Measurements from ENCODE around the gene GRIK2.
A peak's percentile ranks its signal among the peaks of the same experiment; 100 is the strongest.
"Not testable (repeated sequence)": the region's sequence is repeated elsewhere in the genome, so short reads cannot be mapped to it uniquely, and the experiment has no call there.

The GRIK2 gene

GRCh38 chr6:101393251-101393828 is at the start of gene GRIK2:
Gene GRIK2 (plus strand): TSS chr6:101393708.
- DNase-seq (ENCODE audit: low spot score) = no peak

- DNase-seq (ENCODE audit: low spot score) = no peak
Measured at GRCh38 chr6:101344885-101345284, 48.6 kb upstream of the GRIK2 start.

DNA sequence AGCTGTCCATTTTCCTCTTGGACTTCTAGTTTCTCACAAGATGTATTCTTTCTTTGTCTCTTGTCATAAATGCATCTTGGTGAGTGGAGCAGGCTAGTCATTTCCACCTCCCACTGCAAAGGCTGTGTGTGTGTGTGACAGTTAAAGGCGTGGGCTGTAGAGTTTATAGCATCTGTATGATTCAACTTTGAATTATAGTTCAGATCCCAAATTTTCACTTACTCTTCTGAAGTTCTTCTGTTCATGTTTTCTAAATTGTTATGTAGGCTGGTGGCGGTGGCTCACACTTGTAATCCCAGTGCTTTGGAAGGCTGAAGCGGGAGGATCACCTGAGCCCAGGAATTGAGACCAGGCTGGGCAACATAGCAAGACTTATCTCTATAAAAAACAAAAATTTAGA is 44.7 kb upstream of the GRIK2 start:
- DNase-seq (ENCODE audit: low spot score) = no peak

- DNase-seq (ENCODE audit: low spot score) = not testable (repeated sequence)
Measured at GRCh38 chr6:101350631-101351030, 42.9 kb upstream of the GRIK2 start.

- no peak for DNase-seq (ENCODE audit: low spot score)
Measured at GRCh38 chr6:101351173-101351572, 42.3 kb upstream of the GRIK2 start.

- DNase-seq (ENCODE audit: low spot score) = no peak
Measured at GRCh38 chr6:101352316-101352715, 41.2 kb upstream of the GRIK2 start.

GRCh38 chr6:101365181-101365580 is 28.3 kb upstream of the GRIK2 start:
- no peak for DNase-seq (ENCODE audit: low spot score)

- DNase-seq (ENCODE audit: low spot score) = no peak
Measured at GRCh38 chr6:101379926-101380325, 13.6 kb upstream of the GRIK2 start.

DNA sequence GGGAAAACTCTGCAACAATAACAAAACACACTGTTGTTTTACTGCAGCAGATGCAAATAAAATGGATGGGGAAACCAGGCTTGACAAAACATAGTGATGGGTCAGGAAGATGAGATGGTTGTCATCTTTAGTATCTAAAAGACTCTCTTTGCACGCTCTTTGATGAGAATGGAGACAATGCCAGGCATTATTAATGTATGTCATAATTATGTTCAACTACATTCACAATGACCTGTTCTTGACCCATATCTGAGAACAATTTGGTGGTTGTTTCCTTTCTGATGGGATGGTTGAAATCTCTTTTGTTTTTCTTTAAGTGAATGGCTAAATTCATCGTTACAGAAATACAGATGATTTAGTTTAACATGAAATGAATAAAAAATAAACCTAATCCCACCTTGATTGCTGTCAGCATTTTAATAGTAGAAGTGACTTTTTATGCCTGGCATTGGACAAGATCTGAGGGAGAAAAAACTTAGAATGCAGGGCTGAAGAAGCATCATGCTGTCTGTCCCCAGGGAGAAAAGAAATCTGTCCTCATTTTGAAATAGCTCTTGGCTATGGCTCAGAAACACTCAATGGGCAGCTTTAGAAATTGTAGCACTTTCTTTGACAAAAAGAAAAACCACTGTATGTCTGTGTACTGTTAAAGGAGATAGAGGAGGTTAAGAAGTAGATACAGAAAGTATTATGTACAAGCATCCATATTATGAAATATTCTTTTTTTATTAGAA is 12.4 kb upstream of the GRIK2 start:
- no peak for DNase-seq (ENCODE audit: low spot score)

DNA sequence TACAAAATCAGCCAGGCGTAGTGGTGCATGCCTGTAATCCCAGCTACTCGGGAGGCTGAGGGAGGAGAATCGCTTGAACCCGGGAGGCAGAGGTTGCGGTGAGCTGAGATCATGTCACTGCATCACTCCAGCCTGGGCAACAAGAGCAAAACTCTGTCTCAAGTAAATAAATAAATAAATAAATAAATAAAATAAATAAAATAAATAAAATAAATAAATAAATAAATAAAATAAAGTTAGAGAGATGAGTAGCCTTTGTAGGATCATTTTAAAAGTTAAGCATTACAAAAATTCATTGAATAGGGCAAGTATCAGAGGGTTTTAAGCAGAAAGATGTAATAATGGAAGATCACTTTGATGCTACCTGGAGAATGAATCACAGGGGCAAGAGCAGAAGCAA is 9.8 kb upstream of the GRIK2 start:
- DNase-seq (ENCODE audit: low spot score) = not testable (repeated sequence)

- DNase-seq (ENCODE audit: low spot score) = no peak
Measured at GRCh38 chr6:101386982-101387381, 6.5 kb upstream of the GRIK2 start.

DNA sequence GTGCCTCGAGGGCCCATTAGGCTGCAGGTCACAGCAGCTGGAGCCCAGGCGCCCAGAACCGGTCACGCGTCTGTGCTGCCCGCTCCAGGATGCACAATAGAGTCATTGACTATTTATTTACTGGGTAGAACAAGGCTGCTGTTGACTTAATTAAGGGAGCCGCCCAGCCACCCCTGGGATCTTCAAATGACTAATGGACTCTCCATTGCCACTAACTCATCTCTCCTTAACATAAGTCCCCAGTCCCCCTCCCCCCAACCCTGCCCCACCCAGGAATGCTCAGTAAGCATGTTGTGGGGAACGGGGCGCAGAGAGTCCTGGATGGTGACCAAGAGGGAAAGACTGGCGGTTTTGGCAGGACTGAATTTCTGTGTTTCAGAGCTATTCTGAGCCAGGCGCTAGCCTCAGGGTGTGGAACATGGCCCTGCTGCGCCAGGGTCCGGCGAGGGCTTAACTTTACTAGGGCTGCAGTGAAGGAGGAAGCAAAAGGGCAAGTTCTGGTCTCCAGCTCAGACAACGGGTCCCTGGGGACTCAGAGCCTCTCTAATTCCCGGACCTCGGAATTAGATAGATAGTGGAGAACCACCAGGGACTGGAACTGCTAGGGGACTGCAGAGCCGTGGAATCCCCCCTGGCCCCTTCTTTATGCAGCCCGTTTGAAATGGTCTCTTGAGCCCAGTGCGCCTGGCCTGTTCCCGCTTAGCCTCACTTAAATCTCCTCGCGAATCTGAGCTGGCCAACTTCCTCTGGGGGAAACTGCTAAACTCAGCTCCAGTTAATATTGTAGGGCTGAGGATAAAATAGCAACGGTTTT is 1.5 kb upstream of the GRIK2 start:
- no peak for DNase-seq (ENCODE audit: low spot score)

- DNase-seq (ENCODE audit: low spot score) = no peak
Measured at GRCh38 chr6:101392586-101393230, 800 bp upstream of the GRIK2 start.

DNA sequence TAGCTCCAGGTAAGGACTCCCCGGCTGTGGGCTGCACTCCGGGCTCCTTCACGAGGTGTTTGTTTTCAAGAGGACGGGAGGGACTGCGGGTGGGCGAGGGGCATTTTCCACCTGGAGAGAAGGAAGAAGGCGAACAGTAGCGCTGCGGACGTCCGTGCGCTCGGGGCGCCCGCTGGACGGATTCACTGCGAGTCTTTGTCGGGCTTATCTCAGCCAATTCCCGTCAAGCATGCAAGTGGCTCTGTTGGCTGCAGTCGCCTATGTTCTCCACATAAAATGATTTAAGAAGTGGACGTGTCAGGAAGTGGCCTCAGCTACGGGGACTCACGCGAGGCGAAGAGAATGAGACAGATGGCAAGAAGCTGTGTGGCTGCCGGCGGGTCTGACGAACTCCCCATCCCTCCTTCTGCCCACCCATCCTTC is 332 bp downstream of the GRIK2 start:
- no peak for DNase-seq (ENCODE audit: low spot score)

DNA sequence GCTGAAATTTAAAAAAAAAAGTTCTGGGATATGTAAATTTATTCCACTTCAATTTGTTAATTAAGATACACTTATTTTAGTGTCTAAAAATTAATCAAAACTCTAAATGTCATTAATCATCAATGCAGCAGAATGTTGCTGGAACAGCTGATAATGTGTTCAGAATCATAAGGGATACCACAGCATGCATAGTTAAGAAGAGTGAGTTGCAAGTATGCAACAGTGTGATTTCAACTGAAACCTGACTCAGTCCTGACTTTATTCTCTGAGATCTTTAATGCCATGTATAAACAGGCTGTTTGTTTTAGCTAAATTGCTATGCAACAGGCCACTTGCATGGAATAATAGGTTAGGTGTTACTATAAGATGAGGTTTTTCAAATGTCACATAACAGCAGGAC is 1.4 kb downstream of the GRIK2 start:
- no peak for DNase-seq (ENCODE audit: low spot score)

DNA sequence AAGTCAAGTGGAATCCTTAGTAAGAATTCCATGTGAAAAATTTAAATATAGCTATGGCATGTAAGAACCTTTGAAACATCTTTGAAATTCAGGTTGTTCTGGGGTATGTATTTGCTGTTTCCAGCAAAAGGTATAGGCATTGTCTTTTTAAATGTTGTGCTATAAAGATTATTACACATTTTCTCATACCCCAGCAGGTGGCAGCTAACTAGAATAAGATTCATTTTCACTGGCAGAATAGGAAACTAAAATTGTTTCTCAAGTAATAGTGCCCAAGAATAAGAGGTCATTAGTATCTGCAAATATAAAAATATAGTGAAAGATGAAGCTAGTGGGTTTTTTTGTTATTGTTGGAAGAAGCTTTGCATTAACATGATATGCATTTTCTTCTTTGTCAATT is 1.8 kb downstream of the GRIK2 start:
- peak; percentile 5 for DNase-seq (ENCODE audit: low spot score)

GRCh38 chr6:101396548-101397173 is 3.2 kb downstream of the GRIK2 start:
- peak; percentile 65 for DNase-seq (ENCODE audit: low spot score)

- peak; percentile 46 for DNase-seq (ENCODE audit: low spot score)
Measured at GRCh38 chr6:101397199-101397598, 3.7 kb downstream of the GRIK2 start.

DNA sequence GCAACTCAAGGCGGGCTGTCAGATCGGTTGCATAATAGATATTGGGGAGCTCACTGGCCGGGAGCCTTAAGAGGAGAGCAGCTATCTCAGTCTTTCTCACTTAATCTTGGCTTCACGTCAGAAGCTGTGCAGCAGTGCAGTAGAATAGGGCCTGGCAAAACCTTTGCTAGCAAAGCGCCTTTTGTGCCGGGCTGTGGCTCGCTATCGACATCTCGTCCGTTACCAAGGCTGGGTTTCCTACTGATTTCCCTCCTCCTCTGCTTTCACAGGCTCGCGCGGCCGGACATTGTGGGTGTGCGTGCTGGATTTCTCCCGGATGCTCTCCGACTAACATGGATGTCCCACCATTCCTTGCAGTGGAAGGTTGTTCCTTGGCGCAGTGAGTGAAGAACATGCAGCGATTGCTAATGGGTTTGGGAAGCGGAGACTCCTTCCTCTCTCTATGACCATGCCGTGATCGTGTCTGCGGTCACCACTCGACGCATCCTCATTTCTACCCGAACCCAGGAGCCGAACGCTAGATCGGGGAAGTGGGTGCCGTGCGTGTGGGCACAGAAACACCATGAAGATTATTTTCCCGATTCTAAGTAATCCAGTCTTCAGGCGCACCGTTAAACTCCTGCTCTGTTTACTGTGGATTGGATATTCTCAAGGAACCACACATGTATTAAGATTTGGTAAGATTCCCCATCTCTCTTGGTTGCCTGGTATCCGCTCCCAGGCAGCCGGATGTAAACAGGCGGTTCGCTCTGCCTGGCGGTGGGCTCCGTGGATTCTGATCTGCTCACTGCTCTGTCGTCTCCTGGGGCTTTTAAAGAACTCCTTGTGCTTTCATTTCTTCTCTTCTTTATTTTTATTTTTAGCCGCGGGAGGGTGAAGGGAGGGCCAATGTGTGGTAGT is 5.5 kb downstream of the GRIK2 start:
- DNase-seq (ENCODE audit: low spot score) = no peak

DNA sequence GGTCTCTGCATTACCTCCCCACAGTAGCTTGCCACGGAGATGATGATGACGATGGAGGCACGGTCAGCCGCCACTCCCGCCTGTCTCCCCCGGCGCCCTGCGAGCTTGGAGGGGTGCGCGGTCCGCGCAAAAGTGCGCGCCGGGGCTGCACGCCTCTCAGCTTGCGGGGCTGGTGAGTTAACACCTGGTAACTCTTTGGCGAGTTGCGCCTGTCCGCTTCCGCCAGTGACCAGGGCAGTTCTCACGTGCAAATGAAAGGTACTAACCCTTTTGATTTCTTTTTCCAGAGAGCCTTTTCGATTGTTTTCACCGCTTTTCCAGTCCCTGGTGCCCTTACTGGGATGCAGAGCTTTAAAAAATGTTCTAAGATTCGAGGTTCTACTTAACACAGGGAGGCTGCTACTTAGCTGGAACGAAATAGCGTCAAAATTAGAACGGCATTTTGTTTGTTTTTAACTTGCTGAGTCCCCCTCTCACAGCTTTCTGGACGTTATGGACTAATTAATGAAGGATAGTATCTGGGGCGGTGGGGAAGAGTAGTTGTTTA is 6.2 kb downstream of the GRIK2 start:
- no peak for DNase-seq (ENCODE audit: low spot score)

Data from NAMALWA (cell line).